HG03064 (cell line): ENCODE measurements around the gene BAIAP2L1.

Source experiments
- ATAC-seq: cut with Tn5 transposase; IDR thresholded peaks from one replicate; pipeline ENCODE4 v1.9.1; 2021; ENCODE audit warnings: low read depth; ENCODE audit not compliant: unreplicated experiment

Gene BAIAP2L1

GRCh38 chr7:98297626-98298286 is 103.1 kb downstream of the BAIAP2L1 start:
- no peak for ATAC-seq

- ATAC-seq: no peak
These were observed 104.1 kb downstream of the BAIAP2L1 start for GRCh38 chr7:98296833-98297232.

GRCh38 chr7:98295467-98296192 is 105.3 kb downstream of the BAIAP2L1 start:
- no peak for ATAC-seq

GRCh38 chr7:98294798-98295382 is 106.0 kb downstream of the BAIAP2L1 start:
- no peak for ATAC-seq

- no peak for ATAC-seq
These were observed 106.6 kb downstream of the BAIAP2L1 start for GRCh38 chr7:98294326-98294725.

- ATAC-seq: no peak
These were observed 107.1 kb downstream of the BAIAP2L1 start for GRCh38 chr7:98293746-98294145.

GRCh38 chr7:98293265-98293664 is 107.6 kb downstream of the BAIAP2L1 start:
- no peak for ATAC-seq

GRCh38 chr7:98291717-98292116 is 109.2 kb downstream of the BAIAP2L1 start:
- ATAC-seq: no peak

GRCh38 chr7:98289333-98289875 is 111.5 kb downstream of the BAIAP2L1 start:
- ATAC-seq: no peak

- no peak for ATAC-seq
These were observed 112.6 kb downstream of the BAIAP2L1 start for GRCh38 chr7:98288064-98288823.

GRCh38 chr7:98287486-98287959 is 113.4 kb downstream of the BAIAP2L1 start:
- no peak for ATAC-seq

- ATAC-seq: no peak
These were observed 114.0 kb downstream of the BAIAP2L1 start for GRCh38 chr7:98286701-98287485.

GRCh38 chr7:98286093-98286539 is 114.8 kb downstream of the BAIAP2L1 start:
- no peak for ATAC-seq

- no peak for ATAC-seq
These were observed 115.5 kb downstream of the BAIAP2L1 start for GRCh38 chr7:98285157-98286092.

- no peak for ATAC-seq
These were observed 116.4 kb downstream of the BAIAP2L1 start for GRCh38 chr7:98284335-98285036.

- no peak for ATAC-seq
These were observed 117.0 kb downstream of the BAIAP2L1 start for GRCh38 chr7:98283887-98284222.

GRCh38 chr7:98283127-98283886 is 117.6 kb downstream of the BAIAP2L1 start:
- ATAC-seq: no peak

GRCh38 chr7:98282703-98283102 is 118.2 kb downstream of the BAIAP2L1 start:
- no peak for ATAC-seq
